RWPE2 (cell line): ENCODE data around the gene ZFYVE21.

Source experiments
- ATAC-seq: fragments of 200-7000 bp; cut with Tn5 transposase; 3 replicates; pipeline ENCODE4 v1.9.1; 2021; ENCODE audit warnings: low read depth
- DNase-seq: peaks from one replicate; pipeline ENCODE4 v3.0.0-alpha.2; 2020; ENCODE audit warnings: low spot score
- H3K27ac ChIP-seq: fragments of 450-650 bp; 2 replicates; pipeline ENCODE4 v1.5.1; 2017; ENCODE audit warnings: mild to moderate bottlenecking; ENCODE audit not compliant: poor library complexity, severe bottlenecking
- H3K27me3 ChIP-seq: fragments of 250-450 bp; sonication (Bioruptor Pico); 2 replicates; pipeline ENCODE4 v1.5.1; 2021; ENCODE audit warnings: mild to moderate bottlenecking, moderate library complexity; ENCODE audit not compliant: insufficient read depth, poor library complexity, severe bottlenecking
- H3K36me3 ChIP-seq: fragments of 250-450 bp; sonication (Bioruptor Pico); 2 replicates; pipeline ENCODE4 v1.5.1; 2020; ENCODE audit warnings: low read depth, mild to moderate bottlenecking, moderate library complexity
- H3K4me1 ChIP-seq: fragments of 250-450 bp; sonication (Bioruptor Pico); 2 replicates; pipeline ENCODE4 v1.5.1; 2021; ENCODE audit warnings: mild to moderate bottlenecking, moderate library complexity; ENCODE audit not compliant: insufficient read depth, poor library complexity, severe bottlenecking
- H3K4me3 ChIP-seq: fragments of 250-450 bp; sonication (Bioruptor Pico); 2 replicates; pipeline ENCODE4 v1.5.1; 2021; ENCODE audit warnings: mild to moderate bottlenecking, moderate library complexity; ENCODE audit not compliant: severe bottlenecking
- H3K9me3 ChIP-seq: fragments of 250-450 bp; sonication (Bioruptor Pico); 2 replicates; pipeline ENCODE4 v1.5.1; 2021; ENCODE audit warnings: mild to moderate bottlenecking, moderate library complexity; ENCODE audit not compliant: severe bottlenecking
- CTCF ChIP-seq: fragments of 450-650 bp; IDR thresholded peaks from one replicate; pipeline ENCODE4 v1.5.1; 2017; ENCODE audit warnings: mild to moderate bottlenecking, moderate library complexity; ENCODE audit not compliant: poor library complexity, severe bottlenecking

Gene ZFYVE21

DNA sequence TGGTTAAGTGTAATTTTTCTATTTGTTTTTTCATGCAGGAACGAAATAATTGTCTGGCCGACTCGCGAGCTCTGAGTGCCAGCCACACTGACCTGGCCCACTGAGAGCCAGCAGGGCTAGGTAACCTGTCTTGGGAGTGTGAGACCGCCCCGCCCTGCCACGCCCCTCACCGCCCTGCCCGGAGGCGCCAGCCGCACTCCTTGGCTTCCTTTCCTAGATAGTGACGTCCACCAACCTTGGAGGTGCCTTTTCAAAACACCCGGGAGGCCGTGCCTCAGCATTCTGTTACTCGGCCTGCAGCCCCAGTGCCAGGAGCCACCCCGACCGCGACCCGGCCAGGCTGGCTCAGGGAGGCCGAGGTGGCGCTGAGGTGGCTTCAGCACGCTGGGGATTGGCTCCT is 22.1 kb upstream of the ZFYVE21 start:
- peak; percentile 70 for ATAC-seq
- H3K27ac ChIP-seq: peak overlapping the region; percentile 18
- peaks cover 85% of the 10 kb centered on the region for H3K36me3 ChIP-seq
- no peaks in the 10 kb centered on the region for H3K27me3 ChIP-seq
- H3K9me3 ChIP-seq: no peaks in the 10 kb centered on the region
- TF ChIP-seq CTCF: no peak
- H3K4me1 ChIP-seq: peaks cover 17% of the 10 kb centered on the region
- DNase-seq: peak; percentile 82
- H3K4me3 ChIP-seq: no peak overlapping the region

GRCh38 chr14:103694572-103695026 is 21.0 kb upstream of the ZFYVE21 start:
- TF ChIP-seq CTCF: no peak
- no peak for DNase-seq
- H3K27ac ChIP-seq: no peak overlapping the region
- ATAC-seq: no peak
- peaks cover 85% of the 10 kb centered on the region for H3K36me3 ChIP-seq
- no peak overlapping the region for H3K4me3 ChIP-seq
- H3K4me1 ChIP-seq: peaks cover 17% of the 10 kb centered on the region
- H3K9me3 ChIP-seq: no peaks in the 10 kb centered on the region
- no peaks in the 10 kb centered on the region for H3K27me3 ChIP-seq

- Histone ChIP-seq H3K27ac (no peak overlapping the region), H3K4me1 (peaks cover 17% of the 10 kb centered on the region)
Observed at GRCh38 chr14:103695296-103696069, 20.1 kb upstream of the ZFYVE21 start.

DNA sequence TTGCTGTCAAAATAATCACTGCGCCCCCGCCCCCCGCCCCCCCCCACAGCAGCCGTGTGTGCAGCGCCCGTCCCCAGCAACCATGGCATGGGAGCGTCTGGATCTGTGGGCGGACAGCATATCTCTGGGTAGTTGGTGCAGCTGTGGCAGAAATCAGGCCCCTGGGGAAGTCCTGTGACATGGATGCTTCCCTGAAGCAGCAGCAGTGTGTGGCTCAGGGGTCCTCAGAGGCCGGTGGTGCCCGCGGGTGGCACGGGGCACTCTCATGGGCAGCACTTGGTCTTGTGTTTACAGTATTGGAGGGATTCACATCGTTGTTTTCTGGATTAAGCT is 19.6 kb upstream of the ZFYVE21 start:
- TF ChIP-seq CTCF: no peak
- no peaks in the 10 kb centered on the region for H3K9me3 ChIP-seq
- no peak overlapping the region for H3K27ac ChIP-seq
- H3K4me3 ChIP-seq: no peak overlapping the region
- ATAC-seq: no peak
- H3K27me3 ChIP-seq: no peaks in the 10 kb centered on the region
- H3K36me3 ChIP-seq: peaks cover 90% of the 10 kb centered on the region
- no peak for DNase-seq
- peaks cover 17% of the 10 kb centered on the region for H3K4me1 ChIP-seq

More at GRCh38 chr14:103695296-103696069, 20.1 kb upstream of the ZFYVE21 start:
- H3K36me3 ChIP-seq: peaks cover 90% of the 10 kb centered on the region
- TF ChIP-seq CTCF: no peak
- no peak for ATAC-seq
- H3K4me3 ChIP-seq: no peak overlapping the region
- no peak for DNase-seq
- no peaks in the 10 kb centered on the region for H3K9me3 ChIP-seq
- no peaks in the 10 kb centered on the region for H3K27me3 ChIP-seq

DNA sequence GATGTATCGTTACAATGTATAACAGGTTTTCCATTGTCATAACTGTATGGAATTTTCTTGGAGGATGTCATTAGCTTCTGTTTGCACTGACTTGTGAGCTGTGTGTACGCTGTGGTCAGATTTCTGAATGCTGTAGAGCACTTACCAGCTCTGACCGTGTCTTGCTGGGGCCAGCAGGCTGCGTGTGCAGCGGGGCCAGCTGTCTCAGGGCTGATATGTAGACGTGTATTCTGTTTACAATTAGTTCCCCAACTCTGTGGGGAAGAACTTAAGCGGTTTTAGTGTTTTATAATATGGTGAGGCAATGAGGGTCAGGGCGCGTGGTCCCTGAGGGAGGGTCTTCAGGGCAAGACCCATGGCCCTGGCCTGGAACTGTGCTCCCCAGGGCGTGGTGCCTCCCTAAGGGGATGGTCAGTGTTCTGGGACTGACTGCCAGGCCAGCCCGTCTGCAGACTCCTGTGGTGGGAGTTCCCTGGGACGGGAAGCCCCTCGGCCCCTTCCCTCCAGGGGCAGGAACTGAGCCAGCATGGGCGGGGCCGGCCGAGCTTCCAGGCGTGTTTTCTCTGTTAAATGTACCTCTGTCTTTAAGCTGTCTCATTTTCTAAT is 19.0 kb upstream of the ZFYVE21 start:
- Histone ChIP-seq H3K4me1 (peaks cover 17% of the 10 kb centered on the region), H3K4me3 (no peak overlapping the region), H3K36me3 (peaks cover 95% of the 10 kb centered on the region), H3K9me3 (no peaks in the 10 kb centered on the region), H3K27me3 (no peaks in the 10 kb centered on the region), H3K27ac (no peak overlapping the region)
- TF ChIP-seq CTCF: no peak
- peak; percentile 3; the same call in 1 of the 3 replicates for ATAC-seq
- DNase-seq: no peak
